ENCODE data around the gene ARSG. TPM values are rescaled to one million over a fixed set of nuclear protein-coding genes. Genes with fewer than 3 reads are reported as not detected.
A peak's percentile ranks its signal among the peaks of the same experiment; 100 is the strongest.

ARSG gene
- polyA plus RNA-seq, 2 of the 4 experiments (the other 2 are of a cell fraction): 0.57 to 1.7 TPM

DNA sequence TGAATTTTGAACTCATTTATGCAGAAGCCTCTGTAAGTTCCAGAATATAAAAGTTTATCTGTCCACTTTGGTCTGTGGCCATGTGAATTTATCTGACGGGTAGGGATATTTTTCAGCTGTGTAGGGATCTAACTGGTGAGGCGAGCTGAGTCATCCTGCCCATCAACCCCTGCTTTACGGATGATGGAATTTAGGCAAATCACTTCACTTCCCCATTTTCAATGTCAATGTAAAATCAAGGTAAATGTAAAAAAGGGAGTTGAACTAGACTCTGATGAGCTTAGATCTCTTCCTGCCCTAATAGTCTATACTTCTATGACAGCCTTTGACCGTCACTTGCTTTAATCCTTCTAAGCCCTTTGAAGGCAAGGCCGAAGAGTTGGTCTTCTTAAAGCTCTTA, 2.9 kb upstream of the ARSG start:
- Histone ChIP-seq H3K27ac (no peak overlapping the region), H3K4me3 (no peak overlapping the region), H3K4me1 (peaks cover 9% of the 10 kb centered on the region; the same call in 2 of the 3 replicates), H3K9me3 (no peaks in the 10 kb centered on the region), H3K4me2 (no peak overlapping the region)
- 81% methylated on average over 5 of the region's 5 CpGs for WGBS (ENCODE audit: missing lambda C conversion rate)
- no peak for DNase-seq (ENCODE audit: low read depth in 1 of 2, low spot score in 1 of 2)
- no peak for FAIRE-seq
- CTCF ChIA-PET: interaction anchor here (1.1 to 1.3 kb wide), 3 partner anchors 25 to 143 kb away, joined by 3 to 5 read pairs (median 4); no protein-coding TSS in a partner anchor
- ATAC-seq: no peak
- TF ChIP-seq NFE2L2 (conservative IDR thresholded peaks at IDR 0.05; ENCODE audit: low read length): no peak
- TF ChIP-seq SMC3 (IDR thresholded peaks at IDR 0.05): no peak
- no peak for TF ChIP-seq RFX5 (IDR thresholded peaks at IDR 0.05)
- TF ChIP-seq KDM1A (IDR thresholded peaks at IDR 0.05; ENCODE audit: low read depth): no peak
- no peak for TF ChIP-seq MAFK (IDR thresholded peaks at IDR 0.05; ENCODE audit: partially characterized antibody)
- TF ChIP-seq TFCP2L1 (CRISPR knock-in tag; IDR thresholded peaks at IDR 0.05): no peak
- no peak for TF ChIP-seq MAZ (IDR thresholded peaks at IDR 0.05; ENCODE audit: borderline replicate concordance, low read depth, low read length)
- no peak for TF ChIP-seq MYC (IDR thresholded peaks at IDR 0.05; ENCODE audit: borderline replicate concordance, low read length)
- TF ChIP-seq, protein P1, sequence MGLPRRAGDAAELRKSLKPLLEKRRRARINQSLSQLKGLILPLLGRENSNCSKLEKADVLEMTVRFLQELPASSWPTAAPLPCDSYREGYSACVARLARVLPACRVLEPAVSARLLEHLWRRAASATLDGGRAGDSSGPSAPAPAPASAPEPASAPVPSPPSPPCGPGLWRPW (IDR thresholded peaks at IDR 0.05): no peak
- no peak for TF ChIP-seq RARB (CRISPR knock-in tag; IDR thresholded peaks at IDR 0.05)
- no peak for TF ChIP-seq JUN (IDR thresholded peaks at IDR 0.05)
- no peak for TF ChIP-seq CBX2 (IDR thresholded peaks at IDR 0.05; ENCODE audit: borderline replicate concordance, low read depth)
- TF ChIP-seq SREBF2 (IDR thresholded peaks at IDR 0.05): no peak
- TF ChIP-seq, protein P2, sequence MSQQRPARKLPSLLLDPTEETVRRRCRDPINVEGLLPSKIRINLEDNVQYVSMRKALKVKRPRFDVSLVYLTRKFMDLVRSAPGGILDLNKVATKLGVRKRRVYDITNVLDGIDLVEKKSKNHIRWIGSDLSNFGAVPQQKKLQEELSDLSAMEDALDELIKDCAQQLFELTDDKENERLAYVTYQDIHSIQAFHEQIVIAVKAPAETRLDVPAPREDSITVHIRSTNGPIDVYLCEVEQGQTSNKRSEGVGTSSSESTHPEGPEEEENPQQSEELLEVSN (IDR thresholded peaks at IDR 0.05; ENCODE audit: borderline replicate concordance, low read depth): no peak
- POLR2A ChIA-PET: no interaction called here

DNA sequence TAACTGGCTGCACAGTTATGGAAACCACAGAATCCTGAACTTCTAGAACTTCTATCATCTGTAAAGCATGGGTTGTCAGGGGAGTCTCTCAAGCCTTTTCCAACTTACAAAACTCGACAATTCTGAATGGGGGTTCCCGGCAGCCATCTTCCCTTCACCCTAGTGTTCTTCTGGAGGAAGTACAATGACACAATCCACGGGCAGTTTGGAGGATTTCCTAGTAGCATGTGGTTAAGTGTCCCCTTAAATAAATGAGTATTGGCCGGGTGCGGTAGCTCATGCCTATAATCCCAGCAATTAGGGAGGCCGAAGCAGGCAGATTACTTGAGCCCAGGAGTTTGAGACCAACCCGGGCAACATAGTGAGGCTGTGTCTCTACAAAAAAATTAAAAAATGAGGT, 2.5 kb upstream of the ARSG start:
- WGBS (ENCODE audit: missing lambda C conversion rate): 85% methylated on average over 7 of the region's 7 CpGs
- FAIRE-seq (no peak), DNase-seq (ENCODE audit: low read depth in 1 of 2, low spot score in 1 of 2) (peak in 1 of 2 experiments; percentile 37), ATAC-seq (no peak)
- H3K4me3 ChIP-seq: no peak overlapping the region
- POLR2A ChIA-PET: no interaction called here
- no peak overlapping the region for H3K27ac ChIP-seq
- no peak for TF ChIP-seq NFE2L2 (conservative IDR thresholded peaks at IDR 0.05; ENCODE audit: low read length)
- no peak for TF ChIP-seq FOSB (CRISPR knock-in tag; IDR thresholded peaks at IDR 0.05)
- no peak for TF ChIP-seq POLR2A (IDR thresholded peaks at IDR 0.05; ENCODE audit: low read length)
- no peak for TF ChIP-seq EP300 (IDR thresholded peaks at IDR 0.05)
- CTCF ChIA-PET: interaction anchor here (0.8 to 1.3 kb wide), 4 partner anchors 25 to 1655 kb away, joined by 3 to 5 read pairs (median 4); no protein-coding TSS in a partner anchor
- H3K4me1 ChIP-seq: peaks cover 9% of the 10 kb centered on the region; the same call in 2 of the 3 replicates
- H3K9me3 ChIP-seq: no peaks in the 10 kb centered on the region
- no peak overlapping the region for H3K4me2 ChIP-seq

DNA sequence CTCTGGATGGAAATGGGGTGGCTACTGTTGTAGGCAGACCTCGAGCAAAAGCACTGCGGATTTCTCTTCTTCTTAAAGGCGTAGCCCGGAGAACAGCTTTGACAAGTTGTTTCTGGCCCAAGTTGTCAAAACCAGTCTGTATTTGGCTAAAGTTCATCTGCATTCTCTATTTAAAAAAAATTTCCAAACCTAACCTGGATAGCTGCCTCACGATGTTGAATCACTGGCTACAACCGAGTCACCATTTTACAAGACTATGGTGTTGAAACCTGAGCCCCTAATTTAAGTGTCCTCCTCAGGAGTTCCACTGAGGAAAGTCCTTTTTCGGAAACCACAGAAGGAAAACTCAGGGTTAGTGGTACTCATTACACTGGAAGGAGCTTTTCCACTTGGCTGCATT, 1.8 kb upstream of the ARSG start:
- ChIA-PET CTCF (interaction anchor here (0.8 to 1.9 kb wide), 7 partner anchors 26 to 1655 kb away, joined by 3 to 5 read pairs (median 4); no protein-coding TSS in a partner anchor), POLR2A (interaction anchor here (1.0 kb wide), 1 partner anchor 143 kb away, joined by 3 read pairs; no protein-coding TSS in a partner anchor)
- Histone ChIP-seq H3K27ac (no peak overlapping the region), H3K4me3 (no peak overlapping the region), H3K4me2 (no peak overlapping the region), H3K9me3 (no peaks in the 10 kb centered on the region), H3K4me1 (peaks cover 9% of the 10 kb centered on the region; the same call in 2 of the 3 replicates)
- TF ChIP-seq RARB (CRISPR knock-in tag; IDR thresholded peaks at IDR 0.05): no peak
- no peak for TF ChIP-seq ZNF302 (CRISPR knock-in tag; IDR thresholded peaks at IDR 0.05)
- no peak for TF ChIP-seq NPAS2 (CRISPR knock-in tag; IDR thresholded peaks at IDR 0.05; ENCODE audit: borderline replicate concordance)
- no peak for TF ChIP-seq ZSCAN20 (CRISPR knock-in tag; IDR thresholded peaks at IDR 0.05)
- no peak for TF ChIP-seq TP53 (CRISPR knock-in tag; IDR thresholded peaks at IDR 0.05)
- no peak for TF ChIP-seq MAFK (IDR thresholded peaks at IDR 0.05; ENCODE audit: partially characterized antibody)
- no peak for TF ChIP-seq PHF8 (IDR thresholded peaks at IDR 0.05; ENCODE audit: borderline replicate concordance, low read depth)
- TF ChIP-seq ESRRA (IDR thresholded peaks at IDR 0.05; ENCODE audit: borderline replicate concordance, low read length): no peak
- TF ChIP-seq KDM5A (IDR thresholded peaks at IDR 0.05): no peak
- TF ChIP-seq, protein P1 (IDR thresholded peaks at IDR 0.05): no peak
- TF ChIP-seq, protein P3, sequence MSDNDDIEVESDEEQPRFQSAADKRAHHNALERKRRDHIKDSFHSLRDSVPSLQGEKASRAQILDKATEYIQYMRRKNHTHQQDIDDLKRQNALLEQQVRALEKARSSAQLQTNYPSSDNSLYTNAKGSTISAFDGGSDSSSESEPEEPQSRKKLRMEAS (IDR thresholded peaks at IDR 0.05): no peak
- no peak for FAIRE-seq
- WGBS (ENCODE audit: missing lambda C conversion rate): 93% methylated on average over 7 of the region's 7 CpGs
- DNase-seq (ENCODE audit: low read depth in 1 of 2, low spot score in 1 of 2): no peak
- ATAC-seq: no peak
